Ramos (cell line): ENCODE results near the gene LRRC38.
"Not testable (repeated sequence)": the region's sequence is repeated elsewhere in the genome, so short reads cannot be mapped to it uniquely, and the experiment has no call there.

ENCODE experiments used
- in situ Hi-C: fragments of 300-500 bp; cut with MboI; formaldehyde crosslinking; loops from one replicate; pipeline ENCODE4 v1.14.3; 2022; ENCODE audit warnings: low sequenced_read_pairs; ENCODE audit not compliant: unreplicated experiment

The LRRC38 gene

DNA sequence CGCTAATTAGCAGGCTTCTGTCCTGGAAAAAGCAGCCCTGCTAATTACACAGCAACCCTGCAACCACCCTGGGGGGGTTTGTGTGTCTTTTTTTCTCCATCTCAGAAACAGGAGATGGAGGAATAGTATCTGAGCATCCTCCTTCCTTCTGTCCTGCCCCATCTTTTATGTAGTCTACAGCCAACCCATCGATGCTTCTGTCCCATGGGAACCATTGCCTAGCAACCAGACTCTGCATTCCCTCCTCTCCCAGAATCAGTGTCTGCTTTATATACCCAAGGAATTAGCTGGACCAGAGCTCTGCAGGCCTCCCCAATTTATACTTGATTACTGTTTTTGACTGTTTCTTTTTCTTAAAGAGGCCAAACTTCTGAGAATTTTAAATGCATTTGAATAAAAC is 35.1 kb downstream of the LRRC38 start:
- in situ Hi-C loops, result no loop called here

DNA sequence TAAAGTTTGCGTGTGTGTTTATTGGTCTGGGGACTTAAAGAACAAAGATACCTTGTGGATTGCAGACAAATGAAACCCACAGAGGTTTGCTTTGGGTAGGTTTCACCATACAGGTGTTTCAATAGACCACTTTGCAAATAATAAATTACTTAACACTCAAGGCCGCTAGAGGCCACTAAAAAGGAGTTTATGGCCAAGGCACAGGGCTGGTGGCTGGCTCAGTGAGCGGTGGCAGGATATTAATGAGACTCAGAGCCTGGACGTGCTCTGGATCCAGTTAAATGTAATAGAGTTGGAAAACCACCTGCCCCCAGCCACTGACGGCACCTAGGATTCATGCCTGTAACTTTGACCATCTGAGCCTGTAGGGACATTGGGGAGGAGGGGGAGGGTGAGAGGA is 44.5 kb downstream of the LRRC38 start:
- in situ Hi-C loops, result no loop called here

GRCh38 chr1:13465515-13465914 is 48.3 kb downstream of the LRRC38 start:
- in situ Hi-C loops, result no loop called here

DNA sequence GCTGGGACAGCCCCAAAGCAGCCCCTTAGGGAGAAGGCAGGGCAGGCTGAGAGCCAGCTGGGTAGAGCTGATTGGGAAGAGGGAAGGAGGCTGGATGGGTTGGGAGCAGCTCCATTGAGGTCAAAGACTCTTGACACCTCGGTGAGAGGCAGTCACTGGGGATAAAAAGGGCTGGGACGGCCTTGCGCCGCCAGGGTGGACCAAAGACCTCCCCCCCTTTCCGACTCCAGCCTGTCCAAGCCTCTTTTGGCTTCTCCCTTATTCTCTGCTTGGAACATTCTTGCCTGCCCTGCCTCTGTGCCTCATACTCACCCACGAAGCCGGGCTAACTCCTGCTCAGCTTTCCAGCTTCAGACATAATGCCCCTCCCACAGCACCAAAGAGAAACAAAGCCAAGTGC is 51.1 kb downstream of the LRRC38 start:
- in situ Hi-C loops, result no loop called here

GRCh38 chr1:13461977-13462376 is 51.8 kb downstream of the LRRC38 start:
- in situ Hi-C loops, result no loop called here

DNA sequence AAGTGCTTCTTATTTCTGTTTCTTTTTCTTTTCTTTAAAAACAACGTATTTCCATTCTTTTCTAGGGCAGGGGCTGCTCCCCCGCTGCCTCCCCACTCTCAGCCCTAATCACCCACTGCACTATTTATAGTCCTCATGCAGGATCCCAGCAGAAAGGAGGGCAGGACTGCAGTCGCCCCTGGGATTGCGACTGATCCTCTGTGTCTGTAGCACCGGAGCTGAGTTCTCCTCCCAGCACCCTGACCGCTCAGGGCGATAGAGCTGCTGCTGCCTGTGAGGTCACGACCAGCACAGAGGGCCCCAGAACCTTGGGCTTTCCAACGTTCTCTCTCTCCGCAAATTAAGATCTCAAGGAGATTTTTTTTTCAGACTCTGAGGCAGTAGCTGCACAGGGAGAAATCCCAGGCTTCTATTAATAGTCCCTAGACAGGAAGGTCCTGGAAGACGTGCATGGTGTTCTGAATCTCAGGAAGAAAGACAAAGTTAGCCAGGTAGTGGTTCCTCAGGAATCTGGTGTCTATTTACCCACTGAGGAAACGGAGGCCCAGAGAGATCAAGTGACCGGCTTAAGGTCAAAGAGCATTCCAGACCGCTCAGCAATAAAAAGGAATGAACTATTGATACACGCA is 56.8 kb downstream of the LRRC38 start:
- in situ Hi-C loops, result no loop called here

- in situ Hi-C loops, result no loop called here
Measured at GRCh38 chr1:13451399-13451965, 62.3 kb downstream of the LRRC38 start.

DNA sequence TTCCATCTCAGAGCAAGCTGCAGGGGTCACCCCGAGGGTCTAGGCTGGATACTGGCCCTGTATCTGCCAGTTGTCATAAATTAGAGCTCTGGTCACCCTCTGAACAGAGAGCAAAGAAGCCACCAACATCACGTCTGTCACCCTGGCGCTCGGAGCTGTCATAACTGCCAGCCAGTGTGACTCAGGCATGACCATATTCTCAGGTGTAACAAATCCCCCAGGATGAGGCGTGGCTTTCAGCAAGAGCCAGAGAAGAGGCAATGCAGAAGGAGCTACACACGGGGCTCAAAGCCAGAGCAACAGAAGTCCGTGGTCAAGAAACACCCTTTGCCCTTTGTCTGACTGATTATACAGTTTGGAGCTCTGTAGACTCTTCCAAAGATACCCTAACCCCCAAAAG is 63.6 kb downstream of the LRRC38 start:
- in situ Hi-C loops, result no loop called here

DNA sequence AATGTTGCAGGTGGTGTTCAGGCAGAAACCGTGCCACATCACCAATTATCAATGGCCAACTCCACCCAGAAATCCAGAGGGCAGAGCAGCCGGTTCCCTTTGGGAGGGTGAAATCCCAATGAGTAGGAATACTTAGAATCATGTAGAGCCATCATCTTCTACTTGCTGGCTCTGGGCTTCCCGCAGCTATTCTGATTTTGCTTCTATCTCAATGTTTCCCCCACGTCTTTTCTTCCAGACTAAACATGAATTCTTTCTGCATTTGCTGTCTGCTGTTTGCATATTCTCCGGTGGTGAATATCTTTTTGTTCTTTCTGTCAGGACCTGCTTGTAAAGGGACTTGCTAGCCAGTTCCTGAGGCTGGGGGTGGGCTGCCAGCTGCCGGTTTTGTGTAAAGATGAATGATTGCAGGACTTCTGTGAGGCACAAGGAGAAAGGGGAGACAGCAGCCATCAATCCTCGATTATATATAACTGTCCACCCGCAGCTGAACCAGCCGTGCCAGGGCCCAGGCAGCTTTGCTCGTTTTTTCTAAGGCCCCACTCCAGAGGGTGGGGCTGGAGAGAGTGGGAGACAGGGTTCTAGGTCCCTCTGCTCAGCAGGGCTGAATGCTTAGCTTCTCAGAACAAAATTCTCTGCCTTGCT is 70.3 kb downstream of the LRRC38 start:
- in situ Hi-C loops, result no loop called here

GRCh38 chr1:13439104-13439783 is 74.6 kb downstream of the LRRC38 start:
- in situ Hi-C loops, result not testable (repeated sequence)

- in situ Hi-C loops, result no loop called here
Measured at GRCh38 chr1:13435458-13435857, 78.3 kb downstream of the LRRC38 start.

DNA sequence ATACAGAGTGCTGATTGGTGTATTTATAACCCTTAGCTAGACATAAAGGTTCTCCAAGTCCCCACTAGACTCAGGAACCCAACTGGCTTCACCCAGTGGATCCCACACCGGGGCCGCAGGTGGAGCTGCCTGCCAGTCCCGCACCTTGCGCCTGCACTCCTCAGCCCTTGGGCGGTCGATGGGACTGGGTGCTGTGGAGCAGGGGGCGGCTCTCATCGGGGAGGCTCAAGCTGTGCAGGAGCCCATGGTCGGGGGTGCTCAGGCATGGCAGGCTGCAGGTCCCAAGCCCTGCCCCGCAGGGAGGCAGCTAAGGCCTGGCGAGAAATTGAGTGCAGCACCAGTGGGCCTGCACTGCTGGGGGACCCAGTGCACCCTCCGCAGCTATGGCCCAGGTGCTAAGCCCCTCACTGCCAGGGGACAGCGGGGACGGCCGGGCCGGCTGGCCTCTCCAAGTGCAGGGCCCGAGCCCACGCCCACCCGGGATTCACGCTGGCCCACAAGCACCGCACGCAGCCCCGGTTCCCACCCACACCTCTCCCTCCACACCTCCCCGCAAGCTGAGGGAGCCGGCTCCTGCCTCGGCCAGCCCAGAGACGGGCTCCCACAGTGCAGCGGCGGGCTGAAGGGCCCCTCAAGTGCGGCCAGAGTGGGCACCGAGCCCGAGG is 80.0 kb downstream of the LRRC38 start:
- in situ Hi-C loops, result not testable (repeated sequence)

GRCh38 chr1:13432251-13432650 is 81.6 kb downstream of the LRRC38 start:
- in situ Hi-C loops, result no loop called here

GRCh38 chr1:13430495-13430894 is 83.3 kb downstream of the LRRC38 start:
- in situ Hi-C loops, result no loop called here
